IMR-90 (cell line): ENCODE measurements around the gene VKORC1L1. TPM values are rescaled to one million over a fixed set of nuclear protein-coding genes. Genes with fewer than 3 reads are reported as not detected.
"Not testable (repeated sequence)": the region's sequence is repeated elsewhere in the genome, so short reads cannot be mapped to it uniquely, and the experiment has no call there.

ENCODE experiments used
- ATAC-seq: fragments of 200-7000 bp; cut with Tn5 transposase; 2 replicates; pipeline ENCODE4 v1.9.1; 2020; ENCODE audit warnings: low read depth, mild to moderate bottlenecking, moderate library complexity
- BruUV-seq: library from RNA; stranded (reverse); fragments of 400-500 nt; replicated peaks from 2 replicates; lab custom pipeline; 2021; lab: Mats Ljungman, UMichigan
- CTCF ChIA-PET: fragments of 300-600 bp; formaldehyde crosslinking; extraction: SDS; loops from one replicate; lab custom pipeline; 2021; ENCODE audit warnings: antibody characterized with exemption; lab: Yijun Ruan, JAX
- POLR2A ChIA-PET: fragments of 300-600 bp; sonication (Branson Sonifier 250); formaldehyde crosslinking; loops from one replicate; lab custom pipeline; 2022; ENCODE audit warnings: antibody characterized with exemption; ENCODE audit not compliant: unreplicated experiment; lab: Charles Lee
- DNase-seq: peaks from one replicate; pipeline ENCODE4 v3.0.0; 2013
- H2AFZ ChIP-seq: replicated peaks from 2 replicates; pipeline ENCODE3; 2013; ENCODE audit warnings: low read length, mild to moderate bottlenecking; ENCODE audit not compliant: poor library complexity
- H2AK5ac ChIP-seq: 2 replicates; pipeline ENCODE4 v1.6.1; 2013; ENCODE audit warnings: low read depth, low read length, inconsistent platforms
- H2AK9ac ChIP-seq: replicated peaks from 2 replicates; pipeline ENCODE3; 2013; ENCODE audit warnings: mild to moderate bottlenecking, low read depth, low read length, moderate library complexity; ENCODE audit not compliant: poor library complexity
- H2BK120ac ChIP-seq: 2 replicates; pipeline ENCODE4 v1.6.1; 2013; ENCODE audit warnings: low read depth, low read length, inconsistent platforms
- H2BK15ac ChIP-seq: 3 replicates; pipeline ENCODE4 v1.6.1; 2013; ENCODE audit warnings: low read depth, low read length, inconsistent platforms
- H2BK20ac ChIP-seq: 2 replicates; pipeline ENCODE4 v1.6.1; 2013; ENCODE audit warnings: low read depth, mild to moderate bottlenecking, inconsistent platforms, low read length, moderate library complexity
- H2BK5ac ChIP-seq: 2 replicates; pipeline ENCODE4 v1.6.1; 2013; ENCODE audit warnings: mild to moderate bottlenecking, low read depth, low read length, inconsistent platforms; ENCODE audit not compliant: poor library complexity, severe bottlenecking
- H3K14ac ChIP-seq: replicated peaks from 2 replicates; pipeline ENCODE4 v1.6.1; 2013; ENCODE audit warnings: low read depth, low read length, inconsistent platforms
- H3K18ac ChIP-seq: 2 replicates; pipeline ENCODE4 v1.6.1; 2013; ENCODE audit warnings: low read depth, low read length, control low read depth
- H3K23ac ChIP-seq: 2 replicates; pipeline ENCODE4 v1.6.1; 2013; ENCODE audit warnings: low read depth, low read length, inconsistent platforms
- H3K27ac ChIP-seq: 2 replicates; pipeline ENCODE4 v1.5.1; 2013; ENCODE audit warnings: mild to moderate bottlenecking, control low read depth, low read length; ENCODE audit not compliant: insufficient read depth
- H3K27me3 ChIP-seq: 2 replicates; pipeline ENCODE4 v1.6.1; 2013; ENCODE audit warnings: low read length; ENCODE audit not compliant: control insufficient read depth, insufficient read depth
- H3K36me3 ChIP-seq: 2 replicates; pipeline ENCODE4 v1.6.1; 2013; ENCODE audit warnings: low read length, mixed read lengths; ENCODE audit not compliant: control insufficient read depth, insufficient read depth
- H3K4ac ChIP-seq: 2 replicates; pipeline ENCODE4 v1.6.1; 2013; ENCODE audit warnings: low read depth, low read length, inconsistent platforms
- H3K4me1 ChIP-seq: 2 replicates; pipeline ENCODE4 v1.6.1; 2013; ENCODE audit warnings: low read length, mixed read lengths; ENCODE audit not compliant: control insufficient read depth, insufficient read depth
- H3K4me2 ChIP-seq: 2 replicates; pipeline ENCODE4 v1.6.1; 2013; ENCODE audit warnings: low read depth, mild to moderate bottlenecking, control low read depth, low read length, moderate library complexity
- H3K4me3 ChIP-seq: 2 replicates; pipeline ENCODE4 v1.5.1; 2013; ENCODE audit warnings: low read depth, mild to moderate bottlenecking, control low read depth, low read length, moderate library complexity; ENCODE audit not compliant: insufficient read depth
- H3K56ac ChIP-seq: 2 replicates; pipeline ENCODE4 v1.6.1; 2013; ENCODE audit warnings: low read length, inconsistent platforms; ENCODE audit not compliant: insufficient read depth; ENCODE audit errors: extremely low read depth
- H3K79me1 ChIP-seq, 2 experiments: 2 replicates each; pipeline ENCODE4 v1.6.1; 2013; ENCODE audit warnings: low read length in 2 of 2, inconsistent platforms in 1 of 2, low read depth in 1 of 2
- H3K9ac ChIP-seq: 2 replicates; pipeline ENCODE4 v1.6.1; 2013; ENCODE audit warnings: low read depth, low read length, control low read depth
- H3K9me1 ChIP-seq: 2 replicates; pipeline ENCODE4 v1.6.1; 2013; ENCODE audit warnings: low read length, inconsistent platforms; ENCODE audit not compliant: insufficient read depth
- H3K9me3 ChIP-seq: 2 replicates; pipeline ENCODE4 v1.6.1; 2013; ENCODE audit warnings: low read length; ENCODE audit not compliant: control insufficient read depth, insufficient read depth
- H4K20me1 ChIP-seq: 2 replicates; pipeline ENCODE4 v1.6.1; 2013; ENCODE audit warnings: low read length, inconsistent platforms; ENCODE audit not compliant: insufficient read depth
- H4K5ac ChIP-seq: 2 replicates; pipeline ENCODE4 v1.6.1; 2013; ENCODE audit warnings: mild to moderate bottlenecking, low read depth, low read length, control low read depth
- H4K8ac ChIP-seq, 2 experiments: 2 replicates each; pipeline ENCODE4 v1.6.1; 2013; ENCODE audit warnings: low read depth in 2 of 2, low read length in 2 of 2, control low read depth in 1 of 2, inconsistent platforms in 1 of 2
- H4K91ac ChIP-seq: 2 replicates; pipeline ENCODE4 v1.6.1; 2013; ENCODE audit warnings: low read depth, low read length, inconsistent platforms; ENCODE audit not compliant: insufficient read depth
- WGBS, 2 experiments: methylation state at CpG; one replicate each; pipeline versions ENCODE4 v1.1.5 to v1.1.7; 2013; ENCODE audit warnings: missing lambda C conversion rate in 2 of 2; ENCODE audit not compliant: insufficient read length in 1 of 2; ENCODE audit errors: extremely low coverage in 2 of 2; 5-methylcytosine and 5-hydroxymethylcytosine counted together
- dilution Hi-C: fragments of 300-500 bp; cut with HindIII; formaldehyde crosslinking; loops from one replicate; pipeline ENCODE4 v1.14.3; 2018; ENCODE audit warnings: low sequenced_read_pairs; ENCODE audit not compliant: unreplicated experiment
- in situ Hi-C: fragments of 300-500 bp; cut with MboI; formaldehyde crosslinking; loops from 3 replicates; pipeline ENCODE4 v1.14.3; 2019; ENCODE audit warnings: low sequenced_read_pairs, inconsistent platforms, mixed read lengths
- intact Hi-C: fragments of 100-400 bp; cut with micrococcal nuclease; formaldehyde crosslinking; loops from 2 replicates; pipeline ENCODE4 v1.10.0; 2022
- polyA plus RNA-seq, 3 experiments: library from polyadenylated mRNA; depleted of rRNA; stranded (reverse); fragments of >200 nt; gene quantifications; 2 replicates each; pipeline ENCODE4 v1.2.3, GENCODE V29; 2012; ENCODE audit warnings: low replicate concordance in 1 of 3
- total RNA-seq: library from RNA; depleted of rRNA; stranded (reverse); fragments of >200 nt; gene quantifications from 2 replicates; pipeline ENCODE4 v1.2.3, GENCODE V29; 2012

Gene VKORC1L1
- total and polyA plus RNA-seq, 2 of the 4 experiments (the other 2 are of a cell fraction) = 12.5 to 14.5 TPM

GRCh38 chr7:65888434-65889156 is 15.7 kb downstream of the VKORC1L1 start:
- H2AFZ ChIP-seq, H3K56ac ChIP-seq, in situ Hi-C loops, H3K4me3 ChIP-seq, H4K91ac ChIP-seq, H3K27ac ChIP-seq, ATAC-seq, dilution Hi-C loops, H3K9me1 ChIP-seq, CTCF ChIA-PET, DNase-seq, H3K14ac ChIP-seq, H3K23ac ChIP-seq, H3K9ac ChIP-seq, H2BK15ac ChIP-seq, intact Hi-C loops, H3K4me2 ChIP-seq, H2BK5ac ChIP-seq, H3K18ac ChIP-seq, H4K5ac ChIP-seq, H2BK20ac ChIP-seq, H2AK5ac ChIP-seq, H3K36me3 ChIP-seq, H3K4ac ChIP-seq, H4K20me1 ChIP-seq, H4K8ac ChIP-seq, H3K27me3 ChIP-seq, BruUV-seq, H3K4me1 ChIP-seq, H2BK120ac ChIP-seq, H2AK9ac ChIP-seq, H3K9me3 ChIP-seq, POLR2A ChIA-PET: not testable (repeated sequence)
- H3K79me1 ChIP-seq = peaks cover 12 to 26% of the 10 kb centered on the region in 2 experiments
- no CpG with 5 or more reads among the region's 5 CpGs for WGBS, 2 experiments

- intact Hi-C loops, H3K9me3 ChIP-seq: not testable (repeated sequence)
Observed at GRCh38 chr7:65889722-65890121, 16.8 kb downstream of the VKORC1L1 start.

More at GRCh38 chr7:65889722-65890121, 16.8 kb downstream of the VKORC1L1 start:
- H4K8ac ChIP-seq, H2AFZ ChIP-seq, ATAC-seq, H4K20me1 ChIP-seq, H3K18ac ChIP-seq, H2BK15ac ChIP-seq, H2AK5ac ChIP-seq, POLR2A ChIA-PET, H3K9ac ChIP-seq, dilution Hi-C loops, H2AK9ac ChIP-seq, H3K36me3 ChIP-seq, H3K4ac ChIP-seq, H4K5ac ChIP-seq, H3K9me1 ChIP-seq, CTCF ChIA-PET, DNase-seq, H3K27ac ChIP-seq, BruUV-seq, H2BK5ac ChIP-seq, H4K91ac ChIP-seq, H3K4me2 ChIP-seq, H3K14ac ChIP-seq, H3K4me3 ChIP-seq, H2BK120ac ChIP-seq, in situ Hi-C loops, H3K27me3 ChIP-seq, H3K23ac ChIP-seq, H3K4me1 ChIP-seq, H3K56ac ChIP-seq, H2BK20ac ChIP-seq: not testable (repeated sequence)
- H3K79me1 ChIP-seq = peaks cover 12 to 23% of the 10 kb centered on the region in 2 experiments
- no CpG with 5 or more reads among the region's 2 CpGs for WGBS, 2 experiments
